Activated CD4-positive, alpha-beta T cell treated with anti-CD3 and anti-CD28 coated beads, Interleukin-2, Interleukin-6, amounts not matched to agents 100 ng/mL and 50 ng/mL, durations not matched to agents 16 hours and 8 hours (primary cell): ENCODE measurements around the gene HSPB7.
"Not testable (repeated sequence)": the region's sequence is repeated elsewhere in the genome, so short reads cannot be mapped to it uniquely, and the experiment has no call there.

Experiments
- DNase-seq: peaks from one replicate; pipeline ENCODE4 v3.0.0-alpha.2; 2020

The HSPB7 gene

DNA sequence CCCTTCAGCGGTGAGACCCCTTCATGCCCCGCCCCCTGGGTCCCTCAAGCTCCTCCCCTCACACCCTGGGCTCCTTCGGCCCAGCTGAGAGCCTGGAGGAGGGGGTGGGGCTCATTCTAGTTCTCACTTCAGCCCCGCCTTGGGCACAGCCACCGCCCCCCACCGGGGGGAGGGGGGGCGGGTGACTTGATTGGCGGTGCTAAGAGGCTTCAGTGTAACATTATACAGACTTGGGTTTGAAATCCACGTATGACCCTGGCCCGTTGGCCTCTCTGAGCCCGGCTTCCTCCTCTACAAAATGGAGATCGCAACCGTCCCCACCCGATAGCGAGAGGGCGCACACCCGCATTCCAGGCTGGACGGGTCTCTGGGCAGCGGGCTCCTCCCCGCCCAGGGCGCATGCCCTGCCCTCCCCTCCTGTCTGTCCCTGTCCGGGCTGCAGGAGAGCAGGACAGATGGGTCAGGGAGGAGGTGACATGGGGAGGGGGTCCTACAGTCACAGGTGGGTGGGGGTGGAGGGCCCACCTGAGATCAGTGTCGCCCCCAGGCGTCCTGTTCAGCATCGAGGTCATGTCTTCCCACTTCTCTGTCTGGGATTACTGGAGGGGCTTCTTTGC lies 30.8 kb upstream of the HSPB7 start:
- DNase-seq, result peak; percentile 31

DNA sequence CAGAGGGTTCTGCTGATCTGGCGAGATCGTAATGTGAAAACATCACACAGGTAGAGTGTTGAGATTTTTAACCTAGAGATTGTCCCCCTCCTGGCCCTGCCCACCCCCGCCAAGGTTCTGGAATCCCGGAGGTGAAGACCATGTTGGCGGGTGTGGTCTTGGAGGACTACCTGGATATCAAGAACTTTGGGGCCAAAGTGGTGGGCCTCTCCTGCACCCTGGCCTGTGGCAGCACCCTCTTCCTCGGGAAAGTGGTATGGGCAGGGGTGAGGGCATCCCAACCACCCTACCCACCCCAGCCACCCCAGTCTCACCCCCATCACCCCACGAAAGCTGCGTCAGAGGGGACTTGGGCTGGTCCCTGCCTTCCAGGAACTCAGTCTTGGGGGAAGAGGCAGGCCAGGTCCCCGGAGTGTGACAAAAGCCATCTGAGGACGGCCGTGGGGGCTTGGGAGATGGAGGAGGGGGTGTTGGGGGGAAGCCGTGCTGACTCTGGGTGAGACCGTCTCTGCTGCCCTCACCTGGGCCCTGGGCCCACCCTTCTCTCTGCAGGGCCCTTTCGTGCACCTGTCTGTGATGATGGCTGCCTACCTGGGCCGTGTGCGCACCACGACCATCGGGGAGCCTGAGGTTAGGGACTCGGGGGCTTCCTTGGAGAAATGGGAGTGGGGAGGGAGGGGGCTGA lies 30.1 kb upstream of the HSPB7 start:
- DNase-seq, result no peak

DNA sequence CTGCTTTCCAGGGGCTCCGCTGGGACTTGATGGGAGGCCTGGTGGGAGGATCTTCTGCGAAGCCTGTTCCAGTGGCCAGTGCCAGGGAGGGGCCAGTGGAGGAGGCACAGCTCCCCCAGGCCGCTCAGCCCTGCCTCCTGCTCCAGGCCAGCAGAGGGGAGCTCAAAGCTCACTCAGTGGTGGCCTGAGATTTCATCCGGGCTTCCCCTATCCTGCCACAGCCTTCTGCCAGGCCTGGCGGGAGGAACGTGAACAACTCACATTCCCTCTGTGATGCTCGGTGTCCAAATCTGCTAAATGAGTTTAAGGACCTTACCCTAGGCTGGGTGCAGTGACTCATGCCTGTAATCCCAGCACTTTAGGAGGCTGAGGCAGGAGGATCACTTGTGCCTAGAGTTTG lies 29.0 kb upstream of the HSPB7 start:
- DNase-seq, result no peak

DNA sequence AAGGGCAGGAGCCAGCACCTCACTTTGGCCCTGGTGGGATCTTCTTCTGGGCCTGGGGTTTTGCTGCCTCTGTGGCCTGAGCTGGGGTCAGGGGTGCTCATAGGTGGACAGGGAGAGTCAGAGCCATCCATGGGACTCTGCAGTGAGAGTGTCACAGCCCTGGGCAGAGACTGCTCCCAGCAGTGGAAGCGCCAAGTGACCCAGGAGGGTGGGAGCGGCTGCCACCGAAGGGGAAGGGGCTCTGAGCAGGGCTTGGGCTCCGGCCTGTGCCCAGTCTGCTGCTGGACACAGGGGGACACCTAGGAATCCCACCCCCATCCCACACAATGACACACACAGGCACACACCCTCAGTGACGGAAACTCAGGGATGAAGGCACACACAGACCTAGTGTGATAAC lies 26.1 kb upstream of the HSPB7 start:
- no peak for DNase-seq

DNA sequence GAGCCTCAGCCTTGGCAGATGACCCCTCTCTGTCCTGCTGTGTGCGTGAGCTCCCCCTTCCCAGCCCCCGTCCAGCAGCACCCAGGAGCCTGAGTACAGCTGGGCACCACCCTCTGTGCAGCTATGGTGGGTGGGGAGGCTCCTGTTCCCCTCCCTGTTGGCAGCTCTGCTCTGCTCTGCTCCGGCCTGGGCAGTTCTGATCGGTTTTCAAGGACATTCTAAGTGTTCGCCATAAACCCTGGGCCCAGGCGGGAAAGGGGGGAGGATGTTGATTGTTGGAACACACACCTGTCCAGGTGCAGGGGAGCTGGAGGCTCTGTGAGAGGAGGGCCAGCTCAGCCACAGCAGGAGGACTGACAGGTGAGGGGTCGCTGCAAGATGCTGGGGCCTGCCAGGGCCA lies 25.7 kb upstream of the HSPB7 start, which contains the start of gene CLCNKB:
Gene CLCNKB, plus strand, starts transcription at position 262 of the 400 bp plus-strand sequence. CDS start 711 bp downstream, outside the sequence.
- no peak for DNase-seq

DNA sequence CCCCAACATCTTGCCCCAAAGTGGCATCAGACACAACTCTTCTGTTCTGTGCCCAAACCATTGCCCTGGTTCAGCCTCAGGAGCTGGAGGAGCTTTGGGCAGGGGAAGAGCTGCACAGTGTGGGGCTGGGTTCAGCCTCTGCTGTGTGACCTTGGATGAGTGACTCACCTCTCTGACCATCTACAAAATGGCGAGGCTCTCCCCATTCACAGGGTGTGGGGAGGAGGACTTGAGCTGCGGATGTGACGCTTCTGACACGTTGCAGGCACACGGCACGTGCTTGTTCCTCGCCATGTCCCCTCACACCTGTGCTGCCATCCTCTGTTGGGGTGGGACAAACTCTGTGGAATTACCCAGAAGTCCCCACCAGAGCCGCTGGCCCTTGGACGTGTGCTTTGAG lies 24.8 kb upstream of the HSPB7 start:
- not testable (repeated sequence) for DNase-seq

DNA sequence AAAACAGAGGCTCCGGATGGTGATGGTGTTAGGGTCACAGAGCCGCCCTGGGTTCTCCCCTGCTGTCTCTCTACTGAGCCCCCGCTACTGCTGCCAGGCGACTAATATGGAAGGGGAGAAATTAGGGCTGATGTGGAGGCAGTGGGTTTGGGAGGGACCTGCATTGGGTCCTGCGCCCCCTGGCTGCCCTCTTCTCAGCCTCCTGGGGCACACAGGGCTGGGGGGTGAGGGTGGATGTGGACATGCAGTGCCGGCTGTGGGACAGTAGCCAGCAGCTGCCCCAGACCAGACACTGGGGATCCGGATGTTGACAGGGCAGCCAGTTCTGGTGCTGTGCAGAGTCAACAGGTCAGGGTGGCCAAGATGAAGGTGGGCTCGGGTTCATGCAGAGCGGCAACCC lies 24.3 kb upstream of the HSPB7 start:
- DNase-seq, result no peak

DNA sequence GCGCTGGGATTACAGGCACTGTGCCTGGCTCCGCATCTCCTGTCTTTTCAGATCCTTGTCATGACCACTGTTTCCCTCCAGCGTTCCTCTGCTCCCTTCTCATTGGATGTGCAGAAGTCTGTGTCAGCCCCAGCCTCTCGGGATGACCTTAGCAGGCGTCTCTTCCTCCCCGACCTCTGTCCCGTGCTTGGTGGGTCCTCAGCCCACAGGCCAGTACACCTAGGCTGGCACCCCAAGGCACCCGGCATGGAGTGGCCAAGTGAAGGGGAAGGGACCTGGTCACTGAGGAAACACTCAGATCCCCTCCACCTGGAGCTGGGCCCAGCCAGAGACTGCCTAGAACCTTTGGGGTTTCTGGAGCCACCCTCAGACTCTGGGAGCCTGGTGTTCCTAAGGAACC lies 23.4 kb upstream of the HSPB7 start:
- DNase-seq, result no peak

DNA sequence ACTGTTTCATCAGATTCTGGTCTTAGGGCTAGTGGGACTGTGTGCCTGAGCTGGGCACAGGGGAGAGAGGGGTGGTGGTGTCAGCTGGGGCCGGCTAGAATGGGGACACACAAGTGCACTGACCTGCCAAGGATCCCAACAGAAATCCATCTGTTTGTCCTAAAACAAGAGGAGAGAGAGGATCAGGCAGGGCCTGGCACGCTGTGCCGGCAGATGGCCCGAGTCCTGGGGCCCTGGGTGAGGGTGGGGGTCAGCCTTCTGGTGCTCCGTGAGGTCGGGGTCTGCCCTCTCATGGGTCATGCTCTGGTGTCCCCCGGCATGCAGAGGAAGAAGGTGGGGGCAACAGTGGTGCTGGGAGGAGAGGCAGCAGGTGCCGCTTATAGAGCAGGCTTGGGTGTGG lies 22.0 kb upstream of the HSPB7 start:
- DNase-seq, result not testable (repeated sequence)

DNA sequence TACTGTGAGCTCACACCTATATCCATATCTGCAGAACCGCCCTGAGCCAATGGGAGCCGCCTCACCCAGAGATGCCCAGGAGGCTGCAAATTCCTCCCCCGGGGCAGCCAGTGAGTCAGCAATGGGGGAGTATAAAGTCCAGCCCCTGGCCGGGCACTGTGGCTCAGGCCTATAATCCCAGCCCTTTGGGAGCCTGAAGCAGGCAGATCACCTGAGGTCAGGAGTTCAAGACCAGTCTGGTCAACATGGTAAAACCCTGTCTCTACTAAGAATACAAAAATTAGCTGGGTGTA lies 20.7 kb upstream of the HSPB7 start:
- no peak for DNase-seq

DNA sequence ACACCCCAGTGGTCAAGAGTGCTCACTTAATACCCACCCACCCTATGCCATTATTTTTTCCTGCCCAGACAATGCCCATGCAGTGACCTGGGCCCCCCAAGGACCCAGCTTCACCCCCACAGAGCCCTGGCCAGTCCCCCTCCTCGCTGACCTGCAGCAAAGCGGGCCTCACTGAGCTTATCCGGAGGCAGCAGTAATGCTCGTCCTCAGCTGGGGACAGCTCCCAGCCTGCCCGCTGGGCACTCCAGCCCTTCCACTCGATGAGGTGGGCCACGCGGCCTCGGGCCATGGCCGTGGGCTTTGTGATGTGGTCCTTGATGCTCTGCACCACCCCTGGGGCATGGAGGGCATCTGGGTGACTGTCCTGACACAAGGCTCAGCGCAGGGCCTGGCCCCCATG lies 18.6 kb upstream of the HSPB7 start:
- DNase-seq, result not testable (repeated sequence)

DNA sequence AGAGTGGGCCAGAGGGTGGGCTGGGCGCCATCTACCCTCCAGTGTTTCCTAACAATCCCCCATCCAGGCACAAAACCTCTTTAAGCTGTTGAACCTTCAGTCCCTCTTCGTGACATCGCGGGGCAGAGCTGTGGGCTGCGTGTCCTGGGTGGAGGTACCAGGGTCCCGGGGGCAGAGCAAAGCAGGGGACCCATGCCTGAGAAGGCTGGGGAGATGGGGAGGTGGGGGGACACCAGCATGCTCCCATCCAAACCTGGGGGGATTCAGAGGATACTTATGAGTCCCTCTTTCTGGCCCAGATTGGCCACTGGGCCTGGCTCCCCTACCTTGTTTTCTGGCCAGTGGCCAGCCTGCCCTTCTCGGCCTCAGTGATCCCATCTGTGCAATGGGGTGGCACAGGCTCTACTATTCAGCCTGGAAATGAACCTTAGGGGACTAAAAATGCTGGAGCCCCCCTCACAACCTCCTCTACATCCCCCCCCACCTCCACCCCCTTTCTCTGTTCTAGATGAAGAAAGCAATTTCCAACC lies 15.3 kb upstream of the HSPB7 start:
- DNase-seq, result not testable (repeated sequence)

DNA sequence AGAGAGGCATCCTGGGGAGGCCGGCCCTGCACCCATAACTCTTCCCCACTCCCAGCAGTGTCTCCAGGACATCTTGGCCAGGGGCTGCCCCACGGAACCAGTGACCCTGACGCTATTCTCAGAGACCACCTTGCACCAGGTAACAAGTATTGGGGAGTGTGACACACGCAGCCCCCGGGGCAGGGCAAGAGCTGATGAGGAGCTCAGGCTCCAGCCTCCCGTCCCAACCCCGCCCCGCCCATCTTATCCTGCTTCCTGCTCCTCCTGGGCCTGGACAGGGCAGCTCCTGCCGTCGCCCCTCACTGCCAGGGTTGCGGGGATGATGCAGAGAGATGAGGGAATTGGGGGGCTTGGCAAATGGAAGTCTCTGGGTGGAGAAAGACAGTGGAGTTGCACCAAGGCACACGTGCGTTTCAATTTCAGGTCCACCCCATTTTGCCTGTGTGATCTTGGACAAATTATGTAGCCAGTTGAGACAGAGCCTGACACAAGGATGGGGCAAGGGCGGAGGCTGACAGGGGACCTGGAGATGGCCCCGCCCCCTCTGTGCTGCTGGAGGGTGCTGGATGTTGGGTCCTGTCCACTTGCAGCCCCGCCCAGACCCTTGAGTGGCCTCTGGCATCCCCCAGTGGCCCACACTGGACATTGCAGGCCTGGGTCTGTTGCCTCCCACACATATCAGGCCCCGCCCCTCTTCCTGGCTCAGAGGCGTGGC lies 14.7 kb upstream of the HSPB7 start:
- DNase-seq, result peak; percentile 77

DNA sequence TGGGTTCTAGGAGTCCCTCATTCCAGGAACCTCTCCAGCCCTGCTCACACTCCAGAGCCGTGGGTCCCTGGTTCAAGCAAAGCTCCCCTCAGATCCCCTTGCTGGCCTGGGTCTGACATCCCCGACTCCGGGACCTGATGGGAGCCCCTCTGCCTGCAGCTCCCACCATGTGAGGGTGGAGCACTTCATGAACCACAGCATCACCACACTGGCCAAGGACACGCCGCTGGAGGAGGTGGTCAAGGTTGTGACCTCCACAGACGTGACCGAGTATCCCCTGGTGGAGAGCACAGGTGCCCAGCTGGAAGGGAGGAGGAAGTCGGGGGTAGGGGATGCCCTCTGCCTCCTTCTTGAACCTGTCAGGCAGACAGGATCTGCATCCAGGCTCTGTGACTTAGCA lies 13.7 kb upstream of the HSPB7 start:
- DNase-seq, result no peak

DNA sequence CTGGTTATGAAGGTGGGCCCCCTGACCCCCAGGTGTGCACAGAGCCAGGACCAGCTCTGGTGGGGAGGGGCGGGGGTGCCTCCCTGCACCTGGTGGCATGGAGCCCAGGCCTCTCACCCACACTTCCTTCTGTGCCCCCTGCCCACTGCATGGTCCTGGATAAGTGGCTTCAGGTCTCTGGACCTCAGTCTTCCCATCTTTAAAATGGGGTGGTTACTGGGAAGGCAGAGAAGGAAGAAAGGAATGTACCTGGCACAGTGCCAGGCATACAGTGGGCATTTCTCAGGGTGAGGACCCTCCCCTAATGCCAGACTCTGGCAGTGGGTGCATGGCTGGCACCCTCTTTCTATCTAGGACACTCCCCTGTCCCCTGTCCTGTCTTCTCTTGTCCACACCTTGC lies 11.4 kb upstream of the HSPB7 start:
- no peak for DNase-seq

DNA sequence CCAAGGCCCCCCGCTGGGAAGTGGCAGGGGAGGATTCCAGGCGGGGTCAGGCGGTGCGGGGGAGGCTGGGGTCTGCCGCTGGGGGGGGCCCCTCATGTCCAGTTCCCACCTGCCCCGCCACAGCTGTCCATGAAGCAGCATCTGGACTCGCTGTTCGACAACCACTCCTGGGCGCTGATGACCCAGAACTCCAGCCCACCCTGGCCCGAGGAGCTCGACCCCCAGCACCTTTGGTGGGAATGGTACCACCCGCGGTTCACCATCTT lies 11.1 kb upstream of the HSPB7 start:
- DNase-seq, result not testable (repeated sequence)

DNA sequence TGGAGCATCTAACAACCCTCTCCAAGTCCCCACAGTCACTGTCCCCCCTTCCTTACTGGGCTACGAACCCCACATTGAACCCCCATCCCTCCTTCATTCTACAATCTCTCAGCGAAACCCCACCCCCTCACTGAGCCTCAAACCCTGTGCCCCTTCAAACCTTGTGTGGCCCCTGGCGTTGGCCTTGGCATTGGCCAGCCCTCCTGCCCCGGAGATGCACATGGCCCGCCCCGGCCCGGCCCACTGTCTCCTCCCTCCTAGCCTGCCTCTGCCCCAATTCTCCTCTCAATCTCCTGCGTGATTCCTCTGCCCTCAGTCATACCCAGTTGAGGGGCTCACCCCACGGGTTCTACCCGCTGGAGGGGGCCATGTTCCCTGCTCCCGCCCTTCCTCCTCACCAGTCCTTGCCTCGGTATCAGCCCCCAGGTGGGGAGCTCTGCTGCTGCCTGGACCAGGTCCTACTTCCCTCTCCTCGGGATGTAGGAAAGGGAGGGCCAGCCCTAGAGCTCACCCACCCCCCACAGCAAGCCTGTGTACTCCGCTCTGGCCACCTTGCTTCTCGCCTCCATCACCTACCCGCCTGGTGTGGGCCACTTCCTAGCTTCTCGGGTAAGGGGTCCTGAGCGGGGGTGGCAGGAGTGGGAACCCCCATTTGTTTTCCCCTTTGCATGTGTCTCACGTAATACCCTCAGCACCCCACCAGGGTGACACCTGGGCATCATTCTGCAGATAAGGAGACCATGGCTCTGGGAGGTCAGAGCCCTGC lies 10.6 kb upstream of the HSPB7 start:
- DNase-seq, result no peak

DNA sequence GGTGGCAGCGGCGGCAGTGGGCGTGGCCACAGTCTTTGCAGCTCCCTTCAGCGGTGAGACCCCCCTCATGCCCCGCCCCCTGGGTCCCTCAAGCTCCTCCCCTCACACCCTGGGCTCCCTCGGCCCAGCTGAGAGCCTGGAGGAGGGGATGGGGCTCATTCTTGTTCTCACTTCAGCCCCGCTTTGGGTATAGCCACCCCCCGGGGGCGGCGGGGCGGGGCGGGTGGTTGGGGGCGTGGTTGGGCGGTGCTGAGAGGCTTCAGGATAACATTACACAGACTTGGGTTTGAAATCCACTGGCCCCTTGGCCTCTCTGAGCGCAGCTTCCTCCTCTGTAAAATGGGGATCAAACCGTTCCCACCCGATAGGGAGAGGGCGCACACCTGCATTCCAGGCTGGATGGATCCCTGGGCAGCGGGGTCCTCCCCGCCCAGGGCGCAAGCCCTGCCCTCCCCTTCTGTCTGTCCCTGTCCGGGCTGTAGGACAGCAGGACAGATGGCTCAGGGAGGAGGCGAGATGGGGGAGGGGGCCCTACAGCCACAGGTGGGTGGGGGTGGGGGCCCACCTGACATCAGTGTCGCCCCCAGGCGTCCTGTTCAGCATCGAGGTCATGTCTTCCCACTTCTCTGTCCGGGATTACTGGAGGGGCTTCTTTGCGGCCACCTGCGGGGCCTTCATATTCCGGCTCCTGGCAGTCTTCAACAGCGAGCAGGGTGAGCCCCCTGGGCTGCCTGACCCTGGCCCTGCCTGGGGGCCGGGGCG lies 9.1 kb upstream of the HSPB7 start:
- DNase-seq, result no peak

DNA sequence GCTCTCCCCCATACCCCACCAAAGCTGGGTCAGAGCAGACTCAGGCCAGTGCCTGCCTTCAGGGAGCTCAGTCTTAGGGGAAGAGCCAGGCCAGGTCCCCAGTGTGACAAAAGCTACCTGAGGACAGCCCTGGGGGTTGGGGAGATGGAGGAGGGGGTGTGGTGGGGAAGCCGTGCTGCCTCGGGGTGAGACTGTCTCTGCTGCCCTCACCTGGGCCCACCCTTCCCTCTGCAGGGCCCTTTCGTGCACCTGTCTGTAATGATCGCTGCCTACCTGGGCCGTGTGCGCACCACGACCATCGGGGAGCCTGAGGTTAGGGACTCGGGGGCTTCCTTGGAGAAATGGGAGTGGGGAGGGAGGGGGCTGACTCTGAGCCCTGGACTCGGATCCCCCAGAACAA lies 8.5 kb upstream of the HSPB7 start:
- DNase-seq, result not testable (repeated sequence)

DNA sequence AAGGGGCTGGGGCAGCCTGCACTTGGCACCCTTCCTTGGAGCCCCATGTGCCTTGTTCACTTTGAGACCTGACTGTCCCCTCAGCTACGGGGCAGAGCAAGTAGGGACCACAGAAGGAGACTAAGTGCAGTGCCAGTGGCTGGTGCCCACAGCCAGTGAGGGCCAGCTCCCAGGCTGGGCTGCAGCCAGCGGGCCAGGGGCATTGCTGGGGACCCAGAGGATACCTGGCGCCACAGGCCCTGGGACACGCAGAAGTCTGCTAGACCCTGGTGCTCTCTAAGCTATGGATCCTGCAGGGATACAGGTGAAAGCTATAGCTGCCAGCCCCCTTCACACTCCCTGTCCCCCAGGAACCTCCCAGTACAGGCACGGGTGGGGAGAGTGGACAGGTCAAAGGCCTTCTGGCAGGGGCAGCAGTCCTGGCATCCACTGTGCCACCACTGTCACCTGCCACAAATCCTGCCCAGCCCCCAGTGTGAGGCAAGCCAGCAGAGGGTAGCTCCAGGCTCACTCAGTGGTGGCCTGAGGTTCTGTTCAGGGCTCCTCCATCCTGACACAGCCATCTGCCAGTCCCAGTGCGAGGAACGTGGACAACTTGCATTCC lies 5.3 kb upstream of the HSPB7 start:
- DNase-seq, result no peak

DNA sequence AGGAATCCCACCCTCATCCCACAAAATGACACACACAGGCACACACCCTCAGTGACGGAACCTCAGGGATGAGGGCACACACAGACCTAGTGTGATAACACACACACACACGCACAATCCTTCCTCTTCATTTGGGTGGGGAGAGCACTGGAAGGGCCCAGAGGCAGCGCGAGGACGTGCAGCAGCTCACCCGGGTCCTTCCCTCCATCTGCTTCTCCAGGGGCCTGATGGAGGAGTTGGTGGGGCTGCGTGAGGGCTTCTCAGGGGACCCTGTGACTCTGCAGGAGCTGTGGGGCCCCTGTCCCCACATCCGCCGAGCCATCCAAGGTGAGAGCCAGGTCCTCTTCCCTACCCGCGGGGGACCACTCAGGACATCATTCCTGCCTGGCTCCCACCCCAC lies 4.5 kb upstream of the HSPB7 start:
- DNase-seq, result no peak

DNA sequence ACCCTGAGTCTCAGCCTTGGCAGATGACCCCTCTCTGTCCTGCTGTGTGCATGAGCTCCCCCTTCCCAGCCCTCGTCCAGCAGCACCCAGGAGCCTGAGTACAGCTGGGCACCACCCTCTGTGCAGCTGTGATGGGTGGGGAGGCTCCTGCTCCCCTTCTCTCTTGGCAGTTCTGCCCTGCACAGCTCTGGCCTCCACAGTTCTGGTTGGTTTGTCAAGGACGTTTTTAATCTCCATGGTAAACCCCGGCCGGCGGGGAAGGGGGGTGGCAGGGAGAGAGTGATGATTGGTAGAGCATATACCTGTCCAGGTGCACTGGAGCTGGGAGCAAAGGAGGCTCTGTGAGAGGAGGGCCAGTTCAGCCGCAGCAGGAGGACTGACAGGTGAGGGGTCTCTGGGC lies 3.8 kb upstream of the HSPB7 start, which contains the start of gene CLCNKA:
Gene CLCNKA, plus strand, starts transcription at position 356 of the 400 bp plus-strand sequence. CDS start 584 bp downstream, outside the sequence.
- DNase-seq, result no peak
